ENCODE results near the gene COQ8A. TPM values are rescaled to one million over a fixed set of nuclear protein-coding genes. Genes with fewer than 3 reads are reported as not detected.

The COQ8A gene
- total and polyA plus RNA-seq, 2 donors (not counting 1 experiment from before 2014, with no cell fraction given) = 3.8 to 19.7 TPM

DNA sequence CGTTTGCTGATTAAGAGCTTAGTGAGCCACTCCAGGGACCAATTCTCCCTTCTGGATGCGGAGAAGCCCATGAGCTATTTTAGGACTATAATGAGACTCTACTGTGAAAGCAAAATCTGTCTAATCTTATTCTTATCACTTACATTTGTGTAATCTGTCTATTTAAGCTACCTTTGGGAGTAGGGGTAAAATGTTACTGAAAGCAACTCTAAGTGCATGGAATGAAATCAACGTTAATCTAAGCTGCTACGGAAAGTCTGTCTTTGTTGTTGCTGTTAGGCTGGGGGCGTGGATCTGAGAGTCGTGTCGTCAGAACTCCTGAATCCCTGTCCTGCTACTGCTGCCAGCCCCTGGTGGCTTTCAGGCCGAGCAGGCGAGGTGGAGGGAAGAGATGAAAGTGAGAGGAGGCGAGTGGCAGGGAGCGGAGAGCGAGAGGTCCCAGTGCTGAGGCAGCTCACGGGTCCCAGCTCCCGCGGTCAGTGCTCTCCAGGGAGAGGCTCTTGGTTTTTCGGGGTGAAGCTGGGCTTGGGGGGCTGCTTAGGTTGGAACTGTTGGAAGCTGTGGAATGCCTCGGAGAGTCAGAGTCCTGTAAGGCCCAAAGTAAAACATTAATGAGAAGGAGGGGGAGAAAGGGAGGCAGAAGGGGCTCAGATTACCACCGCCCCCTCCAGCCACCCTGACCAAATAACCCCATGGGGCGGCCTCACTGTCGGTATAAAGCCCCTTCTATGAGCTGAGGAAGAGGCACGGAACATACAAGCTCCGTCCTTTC lies 53.9 kb downstream of the COQ8A start:
- no peaks in the 10 kb centered on the region for H3K9me3 ChIP-seq (ENCODE audit: control insufficient read depth, insufficient read depth, low read depth, low read length)
- DNase-seq (ENCODE audit: low read depth in 2 of 2) = no peak

DNA sequence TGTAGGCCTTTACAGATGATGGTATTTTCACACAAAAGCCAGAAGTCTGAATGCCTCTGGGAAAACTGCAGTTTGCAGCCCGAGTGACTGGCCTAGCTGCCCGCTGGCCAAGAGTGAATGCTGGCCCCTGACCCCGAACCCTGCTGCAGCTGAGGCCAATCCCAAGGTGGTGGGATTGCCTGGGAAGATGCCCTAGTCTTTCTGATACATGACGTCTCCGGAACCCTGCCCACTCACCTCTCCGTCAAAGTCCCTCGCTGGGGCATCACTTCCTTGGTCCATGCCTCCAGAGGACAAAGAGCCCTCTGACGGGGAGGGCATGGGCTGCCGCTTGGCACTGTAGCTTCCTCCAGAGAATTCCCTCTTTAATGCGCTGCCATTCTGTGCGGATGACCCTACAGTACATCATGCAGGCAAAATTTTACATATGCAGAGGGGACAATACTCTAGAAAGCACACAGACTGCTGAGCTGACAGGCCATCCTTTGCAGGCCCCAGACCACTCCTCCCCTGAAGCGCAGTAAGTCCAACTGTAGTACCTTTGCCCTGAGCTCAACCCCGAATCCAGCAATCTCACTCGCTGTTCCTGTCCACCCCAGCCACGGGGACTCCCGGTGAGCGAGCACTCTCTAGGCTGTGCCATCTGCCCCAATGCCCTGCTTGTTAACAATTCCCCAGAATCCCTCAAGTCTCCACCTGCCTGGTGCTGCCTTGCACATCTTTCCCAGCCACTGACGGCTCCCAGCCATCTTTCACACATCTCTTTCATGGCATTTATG lies 54.7 kb downstream of the COQ8A start:
- TF ChIP-seq EZH2 (IDR thresholded peaks at IDR 0.05; ENCODE audit: low read length, missing control alignments) = no peak
- TF ChIP-seq, protein P1, sequence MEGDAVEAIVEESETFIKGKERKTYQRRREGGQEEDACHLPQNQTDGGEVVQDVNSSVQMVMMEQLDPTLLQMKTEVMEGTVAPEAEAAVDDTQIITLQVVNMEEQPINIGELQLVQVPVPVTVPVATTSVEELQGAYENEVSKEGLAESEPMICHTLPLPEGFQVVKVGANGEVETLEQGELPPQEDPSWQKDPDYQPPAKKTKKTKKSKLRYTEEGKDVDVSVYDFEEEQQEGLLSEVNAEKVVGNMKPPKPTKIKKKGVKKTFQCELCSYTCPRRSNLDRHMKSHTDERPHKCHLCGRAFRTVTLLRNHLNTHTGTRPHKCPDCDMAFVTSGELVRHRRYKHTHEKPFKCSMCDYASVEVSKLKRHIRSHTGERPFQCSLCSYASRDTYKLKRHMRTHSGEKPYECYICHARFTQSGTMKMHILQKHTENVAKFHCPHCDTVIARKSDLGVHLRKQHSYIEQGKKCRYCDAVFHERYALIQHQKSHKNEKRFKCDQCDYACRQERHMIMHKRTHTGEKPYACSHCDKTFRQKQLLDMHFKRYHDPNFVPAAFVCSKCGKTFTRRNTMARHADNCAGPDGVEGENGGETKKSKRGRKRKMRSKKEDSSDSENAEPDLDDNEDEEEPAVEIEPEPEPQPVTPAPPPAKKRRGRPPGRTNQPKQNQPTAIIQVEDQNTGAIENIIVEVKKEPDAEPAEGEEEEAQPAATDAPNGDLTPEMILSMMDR (conservative IDR thresholded peaks at IDR 0.05 in 1 of 2, IDR thresholded peaks at IDR 0.05 in 1 of 2; ENCODE audit: low read depth in 1 of 2, low read length in 2 of 2) = no peak
- no peak for DNase-seq (ENCODE audit: low read depth in 2 of 2)
- H3K27ac ChIP-seq (ENCODE audit: insufficient read depth, low read length) = no peak overlapping the region
- no peak overlapping the region for H3K4me2 ChIP-seq (ENCODE audit: extremely low read depth, insufficient read depth, low read length)
- H3K4me3 ChIP-seq (replicated peaks in 1 of 4; ENCODE audit: control extremely low read depth in 1 of 4, insufficient read depth in 1 of 4, low read depth in 3 of 4, low read length in 4 of 4) = no peak overlapping the region
- no peaks in the 10 kb centered on the region for H3K9me3 ChIP-seq (ENCODE audit: control insufficient read depth, insufficient read depth, low read depth, low read length)
- no peaks in the 10 kb centered on the region for H3K27me3 ChIP-seq (ENCODE audit: control insufficient read depth, insufficient read depth, low read length)
- H3K9ac ChIP-seq (ENCODE audit: insufficient read depth, low read length) = no peak overlapping the region
- no peaks in the 10 kb centered on the region for H4K20me1 ChIP-seq (ENCODE audit: control insufficient read depth, extremely low read depth, insufficient read depth, low read length)
- no peak overlapping the region for H2AFZ ChIP-seq (ENCODE audit: low read length)
- H3K79me2 ChIP-seq (ENCODE audit: control insufficient read depth, insufficient read depth, low read length) = no peaks in the 10 kb centered on the region
- H3K36me3 ChIP-seq (ENCODE audit: control insufficient read depth, insufficient read depth, low read length) = no peaks in the 10 kb centered on the region
- no peaks in the 10 kb centered on the region for H3K4me1 ChIP-seq (ENCODE audit: control insufficient read depth, extremely low read depth, insufficient read depth, low read length)

More for the DNA sequence above, 53.9 kb downstream of the COQ8A start:
- H3K79me2 ChIP-seq (ENCODE audit: control insufficient read depth, insufficient read depth, low read length) = no peaks in the 10 kb centered on the region
- H3K36me3 ChIP-seq (ENCODE audit: control insufficient read depth, insufficient read depth, low read length) = no peaks in the 10 kb centered on the region
- H3K27me3 ChIP-seq (ENCODE audit: control insufficient read depth, insufficient read depth, low read length) = no peaks in the 10 kb centered on the region
- no peak overlapping the region for H3K27ac ChIP-seq (ENCODE audit: insufficient read depth, low read length)
- H3K4me2 ChIP-seq (ENCODE audit: extremely low read depth, insufficient read depth, low read length) = no peak overlapping the region
- no peaks in the 10 kb centered on the region for H3K4me1 ChIP-seq (ENCODE audit: control insufficient read depth, extremely low read depth, insufficient read depth, low read length)
- TF ChIP-seq, protein P1 (conservative IDR thresholded peaks at IDR 0.05 in 1 of 2, IDR thresholded peaks at IDR 0.05 in 1 of 2; ENCODE audit: low read depth in 1 of 2, low read length in 2 of 2) = no peak
- H4K20me1 ChIP-seq (ENCODE audit: control insufficient read depth, extremely low read depth, insufficient read depth, low read length) = no peaks in the 10 kb centered on the region
- no peak overlapping the region for H3K9ac ChIP-seq (ENCODE audit: insufficient read depth, low read length)
- H3K4me3 ChIP-seq (replicated peaks in 1 of 4; ENCODE audit: control extremely low read depth in 1 of 4, insufficient read depth in 1 of 4, low read depth in 3 of 4, low read length in 4 of 4) = no peak overlapping the region
- H2AFZ ChIP-seq (ENCODE audit: low read length) = no peak overlapping the region

All from fibroblast of lung (primary cell).